ENCODE results near the gene RBL2. TPM values are rescaled to one million over a fixed set of nuclear protein-coding genes. Genes with fewer than 3 reads are reported as not detected.

The RBL2 gene
- total and polyA plus RNA-seq, 9 of the 15 experiments (the other 6 are each of a cell fraction or from before 2014, with no cell fraction given), result 7.8 to 76.3 (median 28.5) TPM

- TF ChIP-seq NR2C2 (CRISPR knock-in tag; IDR thresholded peaks at IDR 0.05), result no peak
- TF ChIP-seq NR2C2 (tag; IDR thresholded peaks at IDR 0.05), result peak; percentile 51; the same call in 1 of the 2 replicates
- TF ChIP-seq L3MBTL2 (IDR thresholded peaks at IDR 0.05), result 0 out of 2 replicates have a peak, but pooled peaks have one; percentile 34
- TF ChIP-seq LARP7 (IDR thresholded peaks at IDR 0.05), result no peak
- TF ChIP-seq ETV6 (IDR thresholded peaks at IDR 0.05; ENCODE audit: borderline replicate concordance in 1 of 2, low read depth in 2 of 2, low read length in 1 of 2), result peak in 1 of 2 experiments; percentile 89; a peak in 2 of 4 replicates
- no peak for TF ChIP-seq ETV6 (CRISPR knock-in tag; IDR thresholded peaks at IDR 0.05; ENCODE audit: borderline replicate concordance)
- TF ChIP-seq RCOR1 (IDR thresholded peaks at IDR 0.05; ENCODE audit: borderline replicate concordance in 1 of 2, low read depth in 2 of 2, low read length in 2 of 2), result peak in 1 of 2 experiments; percentile 75; a peak in 2 of 4 replicates
- peak; percentile 90; the same call in 1 of the 2 replicates for TF ChIP-seq RNF2 (IDR thresholded peaks at IDR 0.05)
- TF ChIP-seq MGA (IDR thresholded peaks at IDR 0.05), result 0 out of 2 replicates have a peak, but pooled peaks have one; percentile 26
- peak; percentile 46; the same call in 1 of the 2 replicates for TF ChIP-seq LEF1 (IDR thresholded peaks at IDR 0.05)
- TF ChIP-seq TEAD4 (IDR thresholded peaks at IDR 0.05; ENCODE audit: low read length), result peak; percentile 56; the same call in 1 of the 2 replicates
- no peak for TF ChIP-seq TEAD4 (CRISPR knock-in tag; IDR thresholded peaks at IDR 0.05; ENCODE audit: borderline replicate concordance)
These were observed 84.5 kb downstream of the RBL2 start (continued) for GRCh38 chr16:53518550-53519416.
